CD8-positive, alpha-beta memory T cell (primary cell): Measurements from ENCODE around the gene RASSF1. TPM values are rescaled to one million over a fixed set of nuclear protein-coding genes. Genes with fewer than 3 reads are reported as not detected.
A peak's percentile ranks its signal among the peaks of the same experiment; 100 is the strongest.

ENCODE experiments used
- CTCF ChIA-PET: fragments of 350-600 bp; sonication (Branson Sonifier 250); formaldehyde crosslinking; loops from one replicate; lab custom pipeline; 2021; ENCODE audit warnings: antibody characterized with exemption; lab: Charles Lee
- POLR2A ChIA-PET: fragments of 350-600 bp; sonication (Branson Sonifier 250); formaldehyde crosslinking; loops from one replicate; lab custom pipeline; 2021; ENCODE audit warnings: antibody characterized with exemption; lab: Charles Lee
- DNase-seq, 5 donors: peaks; one replicate each; pipeline versions ENCODE4 v3.0.0 to v3.0.0-alpha.2; 2020 to 2022; ENCODE audit warnings: mixed read lengths in 1 of 5
- H3K27ac ChIP-seq: one replicate; pipeline ENCODE4 v1.7.0; 2013; ENCODE audit warnings: low read depth, mild to moderate bottlenecking, low read length, moderate library complexity
- H3K27me3 ChIP-seq: 2 replicates; pipeline ENCODE4 v1.7.0; 2013; ENCODE audit warnings: low read length, mild to moderate bottlenecking; ENCODE audit not compliant: insufficient read depth, poor library complexity, severe bottlenecking
- H3K36me3 ChIP-seq: 2 replicates; pipeline ENCODE4 v1.7.0; 2013; ENCODE audit warnings: mild to moderate bottlenecking, low read length, moderate library complexity; ENCODE audit not compliant: insufficient read depth
- H3K4me1 ChIP-seq: 2 replicates; pipeline ENCODE4 v1.7.0; 2013; ENCODE audit warnings: mild to moderate bottlenecking, low read length, moderate library complexity; ENCODE audit not compliant: insufficient read depth
- H3K4me3 ChIP-seq: 2 replicates; pipeline ENCODE4 v1.7.0; 2013; ENCODE audit warnings: mild to moderate bottlenecking, low read length
- H3K9me3 ChIP-seq: 2 replicates; pipeline ENCODE4 v1.7.0; 2013; ENCODE audit warnings: mild to moderate bottlenecking, low read length
- H3K27ac Mint-ChIP-seq, 8 donors: one replicate each; pipeline ENCODE4 v1.8.0; 2020 to 2021; ENCODE audit warnings: mixed read lengths in 8 of 8, mild to moderate bottlenecking in 6 of 8, inconsistent platforms in 3 of 8, moderate library complexity in 3 of 8
- H3K27me3 Mint-ChIP-seq, 2 donors: one replicate each; pipeline ENCODE4 v1.8.0; 2020 to 2021; ENCODE audit warnings: mixed read lengths in 2 of 2, mild to moderate bottlenecking in 1 of 2, moderate library complexity in 1 of 2
- H3K36me3 Mint-ChIP-seq, 3 donors: one replicate each; pipeline ENCODE4 v1.8.0; 2020 to 2021; ENCODE audit warnings: mixed read lengths in 3 of 3, inconsistent platforms in 1 of 3, mild to moderate bottlenecking in 1 of 3
- H3K4me1 Mint-ChIP-seq, 3 donors: one replicate each; pipeline ENCODE4 v1.8.0; 2020 to 2021; ENCODE audit warnings: mixed read lengths in 3 of 3, inconsistent platforms in 1 of 3, mild to moderate bottlenecking in 1 of 3
- H3K4me3 Mint-ChIP-seq, 7 donors: one replicate each; pipeline ENCODE4 v1.8.0; 2020 to 2021; ENCODE audit warnings: mixed read lengths in 7 of 7, mild to moderate bottlenecking in 6 of 7, moderate library complexity in 4 of 7, inconsistent platforms in 2 of 7
- H3K9me3 Mint-ChIP-seq, 5 donors: one replicate each; pipeline ENCODE4 v1.8.0; 2020 to 2022; ENCODE audit warnings: mixed read lengths in 5 of 5, mild to moderate bottlenecking in 3 of 5, moderate library complexity in 2 of 5, inconsistent platforms in 1 of 5
- polyA plus RNA-seq: library from polyadenylated mRNA; unstranded; fragments of 300-500 nt; fragmentation: Illumina TruSeq; gene quantifications from one replicate; pipeline ENCODE4 v1.2.3, GENCODE V29; 2021
- total RNA-seq, 2 experiments: library from RNA; stranded (reverse); gene quantifications; one replicate each; pipeline ENCODE4 v1.2.3, GENCODE V29; 2021

Gene RASSF1
- total and polyA plus RNA-seq, 3 experiments from 2014 or later = 70.8 to 152 (median 71.9) TPM

GRCh38 chr3:50340147-50340447, 539 bp downstream of the RASSF1 start:
- H3K27ac Mint-ChIP-seq = peak overlapping the region; percentile 75 to 98 (median 97)

DNA sequence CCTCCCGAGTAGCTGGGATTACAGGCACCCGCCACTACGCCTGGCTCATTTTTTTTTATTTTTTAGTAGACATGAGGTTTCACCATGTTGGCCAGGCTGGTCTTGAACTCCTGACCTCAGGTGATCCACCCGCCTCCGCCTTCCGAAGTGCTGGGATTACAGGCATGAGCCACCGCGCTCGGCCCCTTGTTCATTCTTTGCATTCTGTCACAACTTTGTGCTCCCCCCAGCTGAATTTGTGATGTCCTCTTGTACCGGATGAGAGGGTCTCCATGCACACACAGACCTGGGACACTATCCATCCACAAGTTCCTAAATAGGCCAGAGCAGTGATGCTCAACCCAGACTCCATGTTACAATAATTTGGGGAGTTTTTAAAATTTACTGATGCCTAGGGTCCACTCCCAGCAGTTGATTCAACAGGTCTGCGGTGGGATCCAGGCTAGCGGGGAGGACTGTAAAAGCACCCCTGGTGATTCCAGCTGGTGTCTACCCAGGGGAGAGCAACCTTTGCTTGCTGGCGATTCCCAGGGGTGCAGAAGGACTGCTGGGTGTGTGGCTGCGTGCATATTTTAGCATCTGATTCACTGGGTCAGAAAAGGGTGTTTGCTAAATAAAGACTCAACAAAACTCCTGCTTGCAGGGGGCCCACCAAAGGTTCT, 1.0 kb downstream of the RASSF1 start:
- no peaks in the 10 kb centered on the region for H3K9me3 Mint-ChIP-seq
- peak overlapping the region; percentile 75 to 98 (median 97) for H3K27ac Mint-ChIP-seq
- no peaks in the 10 kb centered on the region for H3K36me3 ChIP-seq
- peaks cover 54% of the 10 kb centered on the region for H3K4me1 ChIP-seq
- H3K27me3 Mint-ChIP-seq = peaks cover 0 to 2% of the 10 kb centered on the region in 2 donors
- peaks cover 47 to 74% (median 62%) of the 10 kb centered on the region in 3 donors for H3K4me1 Mint-ChIP-seq
- peak overlapping the region; percentile 88 for H3K27ac ChIP-seq
- peak overlapping the region; percentile 89 to 97 (median 94) for H3K4me3 Mint-ChIP-seq
- H3K36me3 Mint-ChIP-seq = peaks cover 0 to 30% (median 2%) of the 10 kb centered on the region in 3 donors
- no peaks in the 10 kb centered on the region for H3K27me3 ChIP-seq
- H3K9me3 ChIP-seq = no peaks in the 10 kb centered on the region
- peak overlapping the region; percentile 73 for H3K4me3 ChIP-seq
- DNase-seq = no peak
- ChIA-PET CTCF (interaction anchor here (1.2 to 8.5 kb wide), 4 partner anchors 10 to 20 kb away, joined by 3 to 103 read pairs (median 6); partner anchors contain the start of genes CYB561D2, NPRL2, TUSC2 and ZMYND10), POLR2A (interaction anchor here (0.7 to 2.4 kb wide), 3 partner anchors 10 to 46 kb away, joined by 3 to 27 read pairs (median 4); partner anchors contain the start of genes CYB561D2, HYAL3, NAA80 and NPRL2)

More at GRCh38 chr3:50340147-50340447, 539 bp downstream of the RASSF1 start:
- CTCF ChIA-PET = interaction anchor here (1.0 to 8.5 kb wide), 5 partner anchors 9 to 94 kb away, joined by 3 to 103 read pairs (median 4); partner anchors contain the start of genes CYB561D2, NPRL2, TUSC2 and ZMYND10
- DNase-seq = no peak
- POLR2A ChIA-PET = interaction anchor here (0.6 to 2.4 kb wide), 4 partner anchors 10 to 1857 kb away, joined by 4 to 27 read pairs (median 6); partner anchors contain the start of genes CYB561D2, HEMK1, HYAL3 and NAA80
- H3K4me1 ChIP-seq = peaks cover 52% of the 10 kb centered on the region
- H3K9me3 ChIP-seq = no peaks in the 10 kb centered on the region
- Mint-ChIP-seq H3K4me3 (peak overlapping the region; percentile 89 to 97 (median 94)), H3K4me1 (peaks cover 48 to 76% (median 59%) of the 10 kb centered on the region in 3 donors), H3K36me3 (peaks cover 0 to 30% (median 2%) of the 10 kb centered on the region in 3 donors), H3K9me3 (no peaks in the 10 kb centered on the region), H3K27me3 (peaks cover 0 to 2% of the 10 kb centered on the region in 2 donors)
- no peaks in the 10 kb centered on the region for H3K36me3 ChIP-seq
- H3K27ac ChIP-seq = peak overlapping the region; percentile 88
- no peaks in the 10 kb centered on the region for H3K27me3 ChIP-seq
- peak overlapping the region; percentile 73 for H3K4me3 ChIP-seq

- POLR2A ChIA-PET = interaction anchor here (0.7 to 3.7 kb wide), 5 partner anchors 11 to 231 kb away, joined by 3 to 57 read pairs (median 12); partner anchors contain the start of genes CYB561D2, HEMK1, NPRL2 and TUSC2
Observed at GRCh38 chr3:50338965-50339364, 1.7 kb downstream of the RASSF1 start.

DNA sequence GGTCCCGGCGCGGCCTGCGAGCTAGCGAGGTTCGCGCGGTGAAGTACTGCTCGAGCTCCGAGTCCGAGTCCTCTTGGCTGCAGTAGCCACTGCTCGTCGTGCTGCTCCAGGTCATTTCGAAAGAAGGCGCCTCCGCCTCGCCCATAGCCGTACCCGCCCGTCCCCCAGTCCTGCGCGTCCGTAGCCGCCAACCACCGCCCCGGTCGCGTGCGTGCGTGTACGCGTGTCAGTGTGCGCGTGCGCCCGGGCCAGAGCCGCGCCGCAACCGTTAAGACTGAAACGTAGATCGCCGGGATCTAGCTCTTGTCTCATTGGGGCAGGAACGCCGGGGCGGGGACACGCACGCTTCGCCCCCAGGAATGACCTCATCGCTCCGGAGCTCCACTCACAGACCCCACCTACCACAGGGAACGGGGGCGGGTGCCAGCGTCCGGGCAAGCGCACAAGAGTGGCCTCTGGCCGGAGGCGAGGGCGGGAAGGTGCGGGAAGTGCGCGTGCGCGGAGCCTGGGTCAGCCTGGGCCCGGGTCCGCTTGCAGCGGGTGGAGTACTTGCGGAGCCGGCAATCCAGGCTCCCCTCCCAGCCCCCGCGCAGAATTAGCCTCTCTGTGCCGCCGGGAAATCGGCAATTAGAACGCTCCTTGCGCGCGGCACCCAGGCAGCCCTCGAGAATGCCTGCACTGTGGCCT, 3.3 kb downstream of the RASSF1 start:
- peaks cover 0 to 2% of the 10 kb centered on the region in 2 donors for H3K27me3 Mint-ChIP-seq
- DNase-seq = peak; percentile 90 to 97 (median 93)
- Histone ChIP-seq H3K27ac (peak overlapping the region; percentile 88), H3K27me3 (no peaks in the 10 kb centered on the region), H3K4me1 (peaks cover 71% of the 10 kb centered on the region), H3K9me3 (no peaks in the 10 kb centered on the region), H3K36me3 (peaks cover 7% of the 10 kb centered on the region), H3K4me3 (peak overlapping the region; percentile 73)
- POLR2A ChIA-PET = interaction anchor here (0.5 to 3.7 kb wide), 17 partner anchors 9 to 1724 kb away, joined by 3 to 57 read pairs (median 8); partner anchors contain the start of genes C3orf18, CYB561D2, DCAF1 and GNAI2
- CTCF ChIA-PET = interaction anchor here (0.9 to 8.5 kb wide), 13 partner anchors 9 to 232 kb away, joined by 3 to 103 read pairs (median 4); partner anchors contain the start of genes CYB561D2, HEMK1, HYAL3 and IFRD2
- H3K36me3 Mint-ChIP-seq = peaks cover 0 to 41% (median 4%) of the 10 kb centered on the region in 3 donors
- peak overlapping the region; percentile 75 to 98 (median 97) for H3K27ac Mint-ChIP-seq
- H3K4me3 Mint-ChIP-seq = peak overlapping the region; percentile 89 to 97 (median 94)
- H3K4me1 Mint-ChIP-seq = peaks cover 56 to 79% (median 74%) of the 10 kb centered on the region in 3 donors
- no peaks in the 10 kb centered on the region for H3K9me3 Mint-ChIP-seq

More at GRCh38 chr3:50338965-50339364, 1.7 kb downstream of the RASSF1 start:
- Histone ChIP-seq H3K27ac (peak overlapping the region; percentile 88), H3K27me3 (no peaks in the 10 kb centered on the region), H3K4me1 (peaks cover 60% of the 10 kb centered on the region), H3K36me3 (no peaks in the 10 kb centered on the region), H3K4me3 (peak overlapping the region; percentile 73), H3K9me3 (no peaks in the 10 kb centered on the region)
- H3K27me3 Mint-ChIP-seq = peaks cover 0 to 2% of the 10 kb centered on the region in 2 donors
- peak overlapping the region; percentile 89 to 97 (median 94) for H3K4me3 Mint-ChIP-seq
- peak overlapping the region; percentile 75 to 98 (median 97) for H3K27ac Mint-ChIP-seq
- DNase-seq = no peak
- no peaks in the 10 kb centered on the region for H3K9me3 Mint-ChIP-seq
- H3K4me1 Mint-ChIP-seq = peaks cover 52 to 79% (median 67%) of the 10 kb centered on the region in 3 donors
- CTCF ChIA-PET = interaction anchor here (0.9 to 8.5 kb wide), 6 partner anchors 11 to 64 kb away, joined by 3 to 103 read pairs (median 8); partner anchors contain the start of genes CYB561D2, HYAL3, IFRD2 and NAA80
- peaks cover 0 to 34% (median 4%) of the 10 kb centered on the region in 3 donors for H3K36me3 Mint-ChIP-seq

DNA sequence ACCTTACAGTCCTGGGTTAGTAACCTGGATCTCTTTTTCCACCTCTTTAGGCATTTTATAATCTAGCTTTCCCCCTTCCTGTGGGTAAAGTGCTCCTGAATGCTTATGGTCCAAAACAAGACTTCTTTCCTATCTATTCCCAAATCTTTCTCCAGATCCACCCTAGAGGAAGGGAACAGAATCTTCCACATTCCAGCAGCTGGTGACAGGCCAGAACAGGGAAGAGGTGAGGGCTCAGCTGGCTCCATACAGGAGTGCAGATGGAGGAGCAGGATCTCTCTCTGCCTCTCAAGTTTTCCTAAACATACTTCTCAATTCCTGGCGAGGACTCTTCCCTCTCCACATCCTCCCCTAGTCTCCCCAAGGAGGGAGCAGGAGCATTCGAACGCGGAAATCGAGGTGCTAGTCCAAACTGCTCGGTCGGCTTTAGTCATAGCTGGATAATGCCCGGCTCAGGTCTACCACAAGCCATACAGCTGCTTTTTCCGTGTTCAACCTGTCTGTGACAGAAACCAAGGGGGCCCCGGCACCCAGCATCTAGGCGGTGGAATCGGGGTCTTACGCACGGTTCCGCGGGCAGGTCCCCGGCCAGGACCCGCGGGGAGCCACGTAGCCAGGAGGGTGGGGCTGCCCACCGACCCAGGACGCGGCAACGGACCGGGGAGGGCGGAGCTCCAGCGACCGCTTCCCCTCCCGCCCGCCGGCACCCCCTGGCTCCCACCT, 4.0 kb downstream of the RASSF1 start:
- Mint-ChIP-seq H3K4me3 (peak overlapping the region; percentile 89 to 97 (median 94)), H3K9me3 (no peaks in the 10 kb centered on the region), H3K27ac (peak overlapping the region; percentile 90 to 99 (median 98)), H3K27me3 (peaks cover 0 to 2% of the 10 kb centered on the region in 2 donors), H3K4me1 (peaks cover 56 to 78% (median 73%) of the 10 kb centered on the region in 3 donors), H3K36me3 (peaks cover 0 to 47% (median 4%) of the 10 kb centered on the region in 3 donors)
- DNase-seq = no peak
- ChIA-PET POLR2A (interaction anchor here (0.5 to 3.7 kb wide), 17 partner anchors 9 to 1724 kb away, joined by 3 to 57 read pairs (median 8); partner anchors contain the start of genes C3orf18, CYB561D2, DCAF1 and GNAI2), CTCF (interaction anchor here (0.9 to 8.5 kb wide), 12 partner anchors 8 to 233 kb away, joined by 3 to 103 read pairs (median 6); partner anchors contain the start of genes CYB561D2, HEMK1, HYAL3 and IFRD2)
- peak overlapping the region; percentile 88 for H3K27ac ChIP-seq
- peak overlapping the region; percentile 73 for H3K4me3 ChIP-seq
- peaks cover 12% of the 10 kb centered on the region for H3K36me3 ChIP-seq
- no peaks in the 10 kb centered on the region for H3K27me3 ChIP-seq
- H3K9me3 ChIP-seq = no peaks in the 10 kb centered on the region
- H3K4me1 ChIP-seq = peaks cover 68% of the 10 kb centered on the region

- H3K9me3 Mint-ChIP-seq = no peaks in the 10 kb centered on the region
- peak overlapping the region; percentile 45 to 93 (median 66) for H3K4me3 Mint-ChIP-seq
- H3K4me3 ChIP-seq = no peak overlapping the region
- peaks cover 50% of the 10 kb centered on the region for H3K4me1 ChIP-seq
- peak overlapping the region; percentile 83 to 98 (median 94) for H3K27ac Mint-ChIP-seq
- ChIA-PET CTCF (interaction anchor here (1.0 to 8.5 kb wide), 3 partner anchors 10 to 208 kb away, joined by 3 to 103 read pairs (median 4); partner anchors contain the start of genes CYB561D2, NPRL2 and ZMYND10), POLR2A (interaction anchor here (1.1 kb wide), 1 partner anchor 16 kb away, joined by 5 read pairs; the partner anchor contains the start of genes CYB561D2 and NPRL2)
- no peak for DNase-seq
- H3K27me3 Mint-ChIP-seq = peaks cover 0 to under 1% of the 10 kb centered on the region in 2 donors
- no peaks in the 10 kb centered on the region for H3K27me3 ChIP-seq
- no peaks in the 10 kb centered on the region for H3K9me3 ChIP-seq
- peaks cover 29% of the 10 kb centered on the region for H3K36me3 ChIP-seq
- H3K27ac ChIP-seq = peak overlapping the region; percentile 49
- peaks cover 0 to 64% (median 4%) of the 10 kb centered on the region in 3 donors for H3K36me3 Mint-ChIP-seq
- peaks cover 46 to 64% (median 60%) of the 10 kb centered on the region in 3 donors for H3K4me1 Mint-ChIP-seq
Observed at GRCh38 chr3:50334339-50335075, 6.1 kb downstream of the RASSF1 start.
